A549 (cell line): Measurements from ENCODE around the gene ACTMAP. TPM values are rescaled to one million over a fixed set of nuclear protein-coding genes. Genes with fewer than 3 reads are reported as not detected.

ENCODE experiments used
- ATAC-seq, 2 experiments: fragments of 200-7000 bp in 1 of 2; fragments of >200 bp in 1 of 2; cut with Nextera tagmentation in 1 of 2; cut with Tn5 transposase in 1 of 2; 3 replicates each; pipeline versions ENCODE4 v1.8.0 to v1.9.1; 2018 to 2020; ENCODE audit warnings: mild to moderate bottlenecking in 1 of 2, moderate library complexity in 1 of 2
- CTCF ChIA-PET: fragments of 300-600 bp; sonication (Branson Sonifier 250); formaldehyde crosslinking; extraction: SDS; loops from one replicate; lab custom pipeline; 2021; ENCODE audit warnings: antibody characterized with exemption, inconsistent platforms; lab: Yijun Ruan, JAX
- POLR2A ChIA-PET: fragments of 350-600 bp; formaldehyde crosslinking; extraction: SDS; loops from one replicate; lab custom pipeline; 2021; ENCODE audit warnings: antibody characterized with exemption, inconsistent platforms; lab: Yijun Ruan, JAX
- DNase-seq, 2 experiments: peaks; one replicate each; pipeline versions ENCODE4 v3.0.0 to v3.0.0-alpha.2; 2011 to 2016; ENCODE audit warnings: low read depth in 1 of 2, low spot score in 1 of 2
- FAIRE-seq: peaks from 2 replicates; lab custom pipeline; 2011; peaks lifted over from hg19 to GRCh38; lab: Jason Lieb, UNC
- H3K27ac ChIP-seq, 2 experiments: fragments of >200 bp; sonication (Bioruptor Twin); formaldehyde crosslinking; 3 replicates each; pipeline ENCODE4 v1.5.1; 2016 to 2017
- H3K4me1 ChIP-seq: fragments of >200 bp; sonication (Bioruptor Twin); formaldehyde crosslinking; 3 replicates; pipeline ENCODE4 v1.6.1; 2016
- H3K4me2 ChIP-seq: fragments of >200 bp; sonication (Bioruptor Twin); formaldehyde crosslinking; 3 replicates; pipeline ENCODE4 v1.6.1; 2016
- H3K4me3 ChIP-seq: fragments of >200 bp; sonication (Bioruptor Twin); formaldehyde crosslinking; 3 replicates; pipeline ENCODE4 v1.5.1; 2016
- H3K9me3 ChIP-seq: fragments of >200 bp; sonication (Bioruptor Twin); formaldehyde crosslinking; 3 replicates; pipeline ENCODE4 v1.6.1; 2016
- CBX8 ChIP-seq: fragments of 200-600 bp; sonication (generic); IDR thresholded peaks from 2 replicates; pipeline ENCODE4 v1.6.1; 2016
- CEBPB ChIP-seq, 2 experiments: fragments of >200 bp in 1 of 2; sonication (Bioruptor Twin) in 1 of 2; formaldehyde crosslinking in 1 of 2; IDR thresholded peaks; 2 replicates each; pipeline ENCODE4 v1.6.1; 2012 to 2016
- FOXS1 ChIP-seq: fragments of 250-450 bp; sonication (Bioruptor Pico); IDR thresholded peaks from 2 replicates; pipeline ENCODE4 v1.5.0; 2020; ENCODE audit warnings: mild to moderate bottlenecking, moderate library complexity
- GATA3 ChIP-seq: IDR thresholded peaks from 2 replicates; pipeline ENCODE4 v1.6.1; 2012; ENCODE audit warnings: borderline replicate concordance
- JUNB ChIP-seq: fragments of >200 bp; sonication (Bioruptor Twin); formaldehyde crosslinking; IDR thresholded peaks from 2 replicates; pipeline ENCODE4 v1.6.1; 2016
- MYC ChIP-seq: IDR thresholded peaks from 2 replicates; pipeline ENCODE4 v1.6.1; 2012; ENCODE audit warnings: mild to moderate bottlenecking, inconsistent platforms, low read length, improper control_type of control experiment, borderline replicate concordance
- SREBF2 ChIP-seq: fragments of 450-650 bp; IDR thresholded peaks from 2 replicates; pipeline ENCODE4 v1.6.1; 2014; ENCODE audit warnings: mild to moderate bottlenecking, moderate library complexity
- TFCP2L1 ChIP-seq: fragments of 250-450 bp; sonication (Bioruptor Pico); IDR thresholded peaks from 2 replicates; pipeline ENCODE4 v1.5.0; 2021; ENCODE audit warnings: mild to moderate bottlenecking
- ZFP36 ChIP-seq: fragments of 450-650 bp; IDR thresholded peaks from 2 replicates; pipeline ENCODE4 v1.6.1; 2014; ENCODE audit warnings: borderline replicate concordance; ENCODE audit not compliant: partially characterized antibody
- ZSCAN20 ChIP-seq: fragments of 250-450 bp; sonication (Bioruptor Pico); IDR thresholded peaks from 2 replicates; pipeline ENCODE4 v1.8.0; 2022; ENCODE audit warnings: mild to moderate bottlenecking, moderate library complexity
- WGBS: methylation state at CpG from one replicate; pipeline ENCODE4 v1.1.6; 2017; ENCODE audit errors: missing lambda C conversion rate; 5-methylcytosine and 5-hydroxymethylcytosine counted together
- polyA plus RNA-seq, 4 experiments: library from polyadenylated mRNA; depleted of rRNA in 3 of 4; stranded (reverse); fragments of >200 nt; fragmentation: RNase III in 1 of 4; extraction: RNeasy Plus Mini Kit Qiagen cat#74134 plus additional on column Dnase treatment in 1 of 4; gene quantifications; 2 replicates in 3 of 4; 3 replicates in 1 of 4; pipeline ENCODE4 v1.2.3, GENCODE V29; 2011 to 2017
- TF ChIP-seq, protein P1 (sequence below): fragments of 450-650 bp; IDR thresholded peaks from 2 replicates; pipeline ENCODE4 v1.6.1; 2014; ENCODE audit warnings: antibody characterized with exemption
- TF ChIP-seq, protein P2 (sequence below): fragments of 250-450 bp; sonication (Bioruptor Pico); IDR thresholded peaks from 2 replicates; pipeline ENCODE4 v1.5.0; 2021; ENCODE audit warnings: mild to moderate bottlenecking, moderate library complexity, borderline replicate concordance
- TF ChIP-seq, protein P3 (sequence below): fragments of 150-350 bp; IDR thresholded peaks from 2 replicates; pipeline ENCODE4 v1.6.1; 2014; ENCODE audit warnings: low read depth, mild to moderate bottlenecking, low read length
- TF ChIP-seq, protein P4 (sequence below): IDR thresholded peaks from 2 replicates; pipeline ENCODE4 v1.6.1; 2012

ACTMAP gene
- polyA plus RNA-seq, 2 of the 4 experiments (the other 2 are of a cell fraction), result 7.8 to 14.8 TPM

DNA sequence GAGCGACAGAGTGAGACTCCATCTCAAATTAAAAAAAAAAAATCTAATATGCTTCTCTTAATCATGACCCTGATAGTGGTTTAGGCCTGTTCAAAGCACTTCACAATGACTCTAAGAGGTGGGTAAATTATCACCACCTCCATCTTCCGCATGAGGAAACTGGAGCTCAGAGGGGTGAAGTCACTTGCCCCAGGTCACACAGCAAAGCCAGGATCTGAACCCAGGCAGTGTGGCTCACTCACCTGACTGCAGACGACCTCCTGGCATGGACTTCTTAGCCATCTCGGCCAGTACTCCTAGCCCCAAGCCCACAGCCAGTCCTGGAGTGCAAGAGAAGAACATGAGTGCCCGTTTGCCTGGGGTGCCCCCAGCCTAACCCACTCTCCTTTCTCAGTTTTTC, 40.5 kb downstream of the ACTMAP start:
- no peak overlapping the region for H3K27ac ChIP-seq
- POLR2A ChIA-PET, result interaction anchor here (0.7 to 1.8 kb wide), 2 partner anchors 18 to 19 kb away, joined by 4 to 7 read pairs; partner anchors contain the start of gene NUMBL
- no peak overlapping the region for H3K4me2 ChIP-seq
- peaks cover 10% of the 10 kb centered on the region for H3K4me1 ChIP-seq
- DNase-seq (no peak), ATAC-seq (no peak), FAIRE-seq (no peak)
- TF ChIP-seq, protein P1, sequence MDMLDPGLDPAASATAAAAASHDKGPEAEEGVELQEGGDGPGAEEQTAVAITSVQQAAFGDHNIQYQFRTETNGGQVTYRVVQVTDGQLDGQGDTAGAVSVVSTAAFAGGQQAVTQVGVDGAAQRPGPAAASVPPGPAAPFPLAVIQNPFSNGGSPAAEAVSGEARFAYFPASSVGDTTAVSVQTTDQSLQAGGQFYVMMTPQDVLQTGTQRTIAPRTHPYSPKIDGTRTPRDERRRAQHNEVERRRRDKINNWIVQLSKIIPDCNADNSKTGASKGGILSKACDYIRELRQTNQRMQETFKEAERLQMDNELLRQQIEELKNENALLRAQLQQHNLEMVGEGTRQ, result no peak
- peak; percentile 63 for TF ChIP-seq ZFP36
- no peak for TF ChIP-seq FOXS1 (CRISPR knock-in tag)
- TF ChIP-seq ZSCAN20 (CRISPR knock-in tag), result no peak
- TF ChIP-seq, protein P2, sequence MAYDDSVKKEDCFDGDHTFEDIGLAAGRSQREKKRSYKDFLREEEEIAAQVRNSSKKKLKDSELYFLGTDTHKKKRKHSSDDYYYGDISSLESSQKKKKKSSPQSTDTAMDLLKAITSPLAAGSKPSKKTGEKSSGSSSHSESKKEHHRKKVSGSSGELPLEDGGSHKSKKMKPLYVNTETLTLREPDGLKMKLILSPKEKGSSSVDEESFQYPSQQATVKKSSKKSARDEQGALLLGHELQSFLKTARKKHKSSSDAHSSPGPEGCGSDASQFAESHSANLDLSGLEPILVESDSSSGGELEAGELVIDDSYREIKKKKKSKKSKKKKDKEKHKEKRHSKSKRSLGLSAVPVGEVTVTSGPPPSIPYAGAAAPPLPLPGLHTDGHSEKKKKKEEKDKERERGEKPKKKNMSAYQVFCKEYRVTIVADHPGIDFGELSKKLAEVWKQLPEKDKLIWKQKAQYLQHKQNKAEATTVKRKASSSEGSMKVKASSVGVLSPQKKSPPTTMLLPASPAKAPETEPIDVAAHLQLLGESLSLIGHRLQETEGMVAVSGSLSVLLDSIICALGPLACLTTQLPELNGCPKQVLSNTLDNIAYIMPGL, result no peak
- TF ChIP-seq, protein P3, sequence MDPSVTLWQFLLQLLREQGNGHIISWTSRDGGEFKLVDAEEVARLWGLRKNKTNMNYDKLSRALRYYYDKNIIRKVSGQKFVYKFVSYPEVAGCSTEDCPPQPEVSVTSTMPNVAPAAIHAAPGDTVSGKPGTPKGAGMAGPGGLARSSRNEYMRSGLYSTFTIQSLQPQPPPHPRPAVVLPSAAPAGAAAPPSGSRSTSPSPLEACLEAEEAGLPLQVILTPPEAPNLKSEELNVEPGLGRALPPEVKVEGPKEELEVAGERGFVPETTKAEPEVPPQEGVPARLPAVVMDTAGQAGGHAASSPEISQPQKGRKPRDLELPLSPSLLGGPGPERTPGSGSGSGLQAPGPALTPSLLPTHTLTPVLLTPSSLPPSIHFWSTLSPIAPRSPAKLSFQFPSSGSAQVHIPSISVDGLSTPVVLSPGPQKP, result no peak
- H3K4me3 ChIP-seq, result no peak overlapping the region
- CTCF ChIA-PET, result interaction anchor here (0.6 to 11.7 kb wide), 6 partner anchors 46 to 97 kb away, joined by 3 to 178 read pairs (median 4); no protein-coding TSS in a partner anchor
- WGBS, result 85% methylated on average over 5 of the region's 5 CpGs
- no peaks in the 10 kb centered on the region for H3K9me3 ChIP-seq

DNA sequence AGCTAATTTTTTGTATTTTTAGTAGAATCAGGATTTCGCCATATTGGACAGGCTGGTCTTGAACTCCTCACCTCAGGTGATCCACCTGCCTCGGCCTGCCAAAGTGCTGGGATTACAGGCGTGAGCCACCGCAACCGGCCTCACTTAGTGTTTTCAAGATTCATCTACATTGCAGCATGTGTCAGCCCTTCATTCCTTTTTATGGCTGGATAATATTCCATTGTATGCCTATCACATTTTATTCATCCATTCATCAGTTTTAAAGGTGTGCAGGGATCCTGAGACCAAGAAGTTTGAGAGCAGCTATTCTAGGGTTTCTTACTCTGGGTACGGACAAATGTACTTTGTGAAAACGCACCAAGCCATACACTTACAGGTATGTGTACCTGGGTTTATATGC, 42.7 kb downstream of the ACTMAP start:
- POLR2A ChIA-PET, result no interaction called here
- peak; percentile 39 for FAIRE-seq
- 96% methylated on average over 7 of the region's 7 CpGs for WGBS

DNA sequence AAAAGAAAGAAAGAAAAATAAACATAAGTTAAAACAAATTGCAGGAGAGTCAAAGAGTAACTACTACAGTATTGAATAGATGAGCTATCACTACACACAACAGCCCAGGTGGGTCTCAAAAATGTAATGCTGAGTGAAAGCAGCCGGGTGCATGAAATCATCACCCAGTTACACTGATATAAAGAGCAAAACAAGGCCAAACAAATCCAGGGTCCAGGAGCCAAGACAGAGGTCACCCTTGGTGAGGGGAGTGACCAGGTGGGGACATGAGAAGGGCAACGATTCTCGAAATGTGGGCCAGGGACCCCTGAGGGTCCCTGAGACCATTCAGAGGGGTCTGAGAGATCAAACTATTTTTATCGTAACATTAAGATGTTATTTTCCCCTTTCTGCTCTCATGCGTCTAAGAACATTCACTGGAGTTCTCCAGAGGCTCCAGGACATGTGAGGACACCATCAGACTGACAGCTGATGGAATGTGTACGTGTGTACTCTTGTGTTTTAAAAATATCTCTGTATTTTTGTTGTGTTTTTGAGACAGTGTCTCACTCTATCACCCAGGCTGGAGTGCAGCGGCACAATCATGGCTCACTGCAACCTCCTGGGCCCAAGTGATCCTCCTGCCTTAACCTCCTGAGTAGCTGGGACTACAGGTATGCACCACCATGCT, 44.2 kb downstream of the ACTMAP start:
- TF ChIP-seq, protein P1, result no peak
- TF ChIP-seq, protein P4, sequence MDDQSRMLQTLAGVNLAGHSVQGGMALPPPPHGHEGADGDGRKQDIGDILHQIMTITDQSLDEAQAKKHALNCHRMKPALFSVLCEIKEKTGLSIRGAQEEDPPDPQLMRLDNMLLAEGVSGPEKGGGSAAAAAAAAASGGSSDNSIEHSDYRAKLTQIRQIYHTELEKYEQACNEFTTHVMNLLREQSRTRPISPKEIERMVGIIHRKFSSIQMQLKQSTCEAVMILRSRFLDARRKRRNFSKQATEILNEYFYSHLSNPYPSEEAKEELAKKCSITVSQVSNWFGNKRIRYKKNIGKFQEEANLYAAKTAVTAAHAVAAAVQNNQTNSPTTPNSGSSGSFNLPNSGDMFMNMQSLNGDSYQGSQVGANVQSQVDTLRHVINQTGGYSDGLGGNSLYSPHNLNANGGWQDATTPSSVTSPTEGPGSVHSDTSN, result no peak
- TF ChIP-seq CBX8 (no peak), FOXS1 (CRISPR knock-in tag) (no peak), CEBPB (IDR thresholded peaks at IDR 0.05) (no peak), TFCP2L1 (CRISPR knock-in tag) (no peak), MYC (no peak), GATA3 (no peak)
- TF ChIP-seq, all 56 proteins: peak for 0
- WGBS, result 90% methylated on average over 7 of the region's 7 CpGs
- CTCF ChIA-PET, result interaction anchor here (0.7 to 11.7 kb wide), 4 partner anchors 8 to 42 kb away, joined by 3 to 178 read pairs (median 4); no protein-coding TSS in a partner anchor
- Histone ChIP-seq H3K4me3 (no peak overlapping the region), H3K9me3 (no peaks in the 10 kb centered on the region), H3K4me1 (peaks cover 8% of the 10 kb centered on the region; the same call in 2 of the 3 replicates), H3K27ac (no peak overlapping the region), H3K4me2 (no peak overlapping the region)
- DNase-seq, result no peak
- POLR2A ChIA-PET, result interaction anchor here (0.9 kb wide), 1 partner anchor 73 kb away, joined by 4 read pairs; no protein-coding TSS in a partner anchor
- no peak for ATAC-seq
- no peak for FAIRE-seq

More for the DNA sequence above, 42.7 kb downstream of the ACTMAP start:
- CTCF ChIA-PET, result interaction anchor here (0.7 to 11.7 kb wide), 6 partner anchors 9 to 44 kb away, joined by 3 to 178 read pairs (median 4); partner anchors contain the start of genes ACTMAP, COQ8B and SNRPA
- TF ChIP-seq MYC (no peak), JUNB (no peak), SREBF2 (no peak)
- TF ChIP-seq, protein P1, result no peak
- ATAC-seq (no peak), DNase-seq (no peak)
- Histone ChIP-seq H3K4me1 (peaks cover 4% of the 10 kb centered on the region; the same call in 2 of the 3 replicates), H3K9me3 (no peaks in the 10 kb centered on the region), H3K4me3 (no peak overlapping the region), H3K4me2 (no peak overlapping the region), H3K27ac (no peak overlapping the region)
